HG03025 (cell line): ENCODE data around the gene TTLL4.
"Not testable (repeated sequence)": the region's sequence is repeated elsewhere in the genome, so short reads cannot be mapped to it uniquely, and the experiment has no call there.

Experiments used
- ATAC-seq: cut with Tn5 transposase; IDR thresholded peaks from one replicate; pipeline ENCODE4 v1.9.1; 2021; ENCODE audit warnings: mild to moderate bottlenecking, moderate library complexity; ENCODE audit not compliant: unreplicated experiment, low FRiP score

TTLL4 gene

GRCh38 chr2:218710687-218711549 is at the start of gene TTLL4:
Gene TTLL4 (plus strand): TSS chr2:218710835. CDS start chr2:218737677, 26,842 bp downstream.
- peak; percentile 95 for ATAC-seq

GRCh38 chr2:218662377-218662776 is 48.3 kb upstream of the TTLL4 start:
- ATAC-seq, result no peak

- ATAC-seq, result no peak
These were observed 47.8 kb upstream of the TTLL4 start for GRCh38 chr2:218662827-218663226.

- no peak for ATAC-seq
These were observed 46.7 kb upstream of the TTLL4 start for GRCh38 chr2:218663901-218664300.

- no peak for ATAC-seq
These were observed 46.0 kb upstream of the TTLL4 start for GRCh38 chr2:218664653-218665052.

- ATAC-seq, result no peak
These were observed 39.5 kb upstream of the TTLL4 start for GRCh38 chr2:218671097-218671653.

GRCh38 chr2:218671654-218672566 is 38.7 kb upstream of the TTLL4 start, which contains the start of the genes RNF25 and STK36:
Gene RNF25 (minus strand): TSS chr2:218672002. CDS start chr2:218671970, 32 bp downstream.
Gene STK36 (plus strand): TSS chr2:218672086. CDS start chr2:218672830, 744 bp downstream.
- ATAC-seq, result peak; percentile 93

- ATAC-seq, result no peak
These were observed 31.5 kb upstream of the TTLL4 start for GRCh38 chr2:218679119-218679518.

- ATAC-seq, result no peak
These were observed 30.6 kb upstream of the TTLL4 start for GRCh38 chr2:218680061-218680460.

- not testable (repeated sequence) for ATAC-seq
These were observed 23.1 kb upstream of the TTLL4 start for GRCh38 chr2:218687400-218688060.

GRCh38 chr2:218691234-218691633 is 19.4 kb upstream of the TTLL4 start:
- ATAC-seq, result no peak

GRCh38 chr2:218694405-218695145 is 16.1 kb upstream of the TTLL4 start:
- no peak for ATAC-seq

- no peak for ATAC-seq
These were observed 11.8 kb upstream of the TTLL4 start for GRCh38 chr2:218698885-218699284.

GRCh38 chr2:218701806-218702205 is 8.8 kb upstream of the TTLL4 start:
- no peak for ATAC-seq

GRCh38 chr2:218703341-218703740 is 7.3 kb upstream of the TTLL4 start:
- no peak for ATAC-seq

GRCh38 chr2:218708086-218708485 is 2.5 kb upstream of the TTLL4 start:
- no peak for ATAC-seq

- ATAC-seq, result no peak
These were observed 727 bp upstream of the TTLL4 start for GRCh38 chr2:218709908-218710307.

- ATAC-seq, result no peak
These were observed 325 bp upstream of the TTLL4 start for GRCh38 chr2:218710334-218710686.

- no peak for ATAC-seq
These were observed 905 bp downstream of the TTLL4 start for GRCh38 chr2:218711550-218711929.

GRCh38 chr2:218713922-218714321 is 3.3 kb downstream of the TTLL4 start:
- ATAC-seq, result no peak
